Measurements from ENCODE around the gene TNMD.

DNA sequence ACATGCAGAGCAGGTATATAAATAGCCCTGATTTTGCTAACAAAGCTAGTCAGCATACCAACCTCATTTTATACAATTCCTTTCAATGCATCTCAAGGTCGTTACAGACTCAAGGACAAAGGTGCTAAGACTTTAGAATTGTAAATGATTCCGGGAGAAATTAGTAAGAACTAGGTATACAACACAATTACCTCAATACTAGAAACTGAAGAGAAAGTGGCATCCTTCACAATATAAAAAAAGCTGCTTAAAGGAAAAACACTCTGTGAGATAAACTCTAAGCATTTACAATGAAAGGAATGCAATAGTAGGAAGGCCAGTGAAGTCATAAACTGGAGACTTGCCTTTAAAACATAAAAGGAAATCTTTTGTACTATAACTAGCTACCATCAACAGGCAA is 11.9 kb downstream of the TNMD start:
- TF ChIP-seq FOSL1 (IDR thresholded peaks at IDR 0.05; ENCODE audit: insufficient read depth, low read depth, low read length) (no peak), CEBPB (IDR thresholded peaks at IDR 0.05; ENCODE audit: low read depth, low read length) (no peak), GTF2F1 (IDR thresholded peaks at IDR 0.05; ENCODE audit: borderline replicate concordance, low read depth, low read length) (no peak), SP1 (IDR thresholded peaks at IDR 0.05; ENCODE audit: low read depth, low read length) (no peak), ZNF274 (IDR thresholded peaks at IDR 0.05; ENCODE audit: borderline replicate concordance, extremely low read depth, low read length) (no peak), EZH2 (IDR thresholded peaks at IDR 0.05; ENCODE audit: low read depth, low read length, severe bottlenecking) (no peak), CREB1 (IDR thresholded peaks at IDR 0.05) (no peak)
- TF ChIP-seq, protein P1, sequence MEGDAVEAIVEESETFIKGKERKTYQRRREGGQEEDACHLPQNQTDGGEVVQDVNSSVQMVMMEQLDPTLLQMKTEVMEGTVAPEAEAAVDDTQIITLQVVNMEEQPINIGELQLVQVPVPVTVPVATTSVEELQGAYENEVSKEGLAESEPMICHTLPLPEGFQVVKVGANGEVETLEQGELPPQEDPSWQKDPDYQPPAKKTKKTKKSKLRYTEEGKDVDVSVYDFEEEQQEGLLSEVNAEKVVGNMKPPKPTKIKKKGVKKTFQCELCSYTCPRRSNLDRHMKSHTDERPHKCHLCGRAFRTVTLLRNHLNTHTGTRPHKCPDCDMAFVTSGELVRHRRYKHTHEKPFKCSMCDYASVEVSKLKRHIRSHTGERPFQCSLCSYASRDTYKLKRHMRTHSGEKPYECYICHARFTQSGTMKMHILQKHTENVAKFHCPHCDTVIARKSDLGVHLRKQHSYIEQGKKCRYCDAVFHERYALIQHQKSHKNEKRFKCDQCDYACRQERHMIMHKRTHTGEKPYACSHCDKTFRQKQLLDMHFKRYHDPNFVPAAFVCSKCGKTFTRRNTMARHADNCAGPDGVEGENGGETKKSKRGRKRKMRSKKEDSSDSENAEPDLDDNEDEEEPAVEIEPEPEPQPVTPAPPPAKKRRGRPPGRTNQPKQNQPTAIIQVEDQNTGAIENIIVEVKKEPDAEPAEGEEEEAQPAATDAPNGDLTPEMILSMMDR (IDR thresholded peaks at IDR 0.05; ENCODE audit: control extremely low read depth in 1 of 3, insufficient read depth in 1 of 3, low read depth in 1 of 3, low read length in 3 of 3) = no peak

Measured in H1 (cell line).